DND-41 (cell line): ENCODE measurements around the gene KCNMA1.

Source experiments
- ATAC-seq: fragments of 200-7000 bp; cut with Tn5 transposase; 3 replicates; pipeline ENCODE4 v1.9.1; 2021; ENCODE audit warnings: low read depth; ENCODE audit not compliant: insufficient read depth
- DNase-seq: peaks from one replicate; pipeline ENCODE4 v3.0.0-alpha.2; 2020
- H2AFZ ChIP-seq: 2 replicates; pipeline ENCODE4 v1.6.0; 2012; ENCODE audit warnings: low read depth, low read length
- H3K27ac ChIP-seq: 2 replicates; pipeline ENCODE4 v1.5.1; 2012; ENCODE audit warnings: low read length, inconsistent platforms
- H3K27me3 ChIP-seq: fragments of 200-600 bp; sonication (generic); 2 replicates; pipeline ENCODE4 v1.6.0; 2012; ENCODE audit warnings: low read length, mild to moderate bottlenecking, inconsistent platforms; ENCODE audit not compliant: insufficient read depth, poor library complexity
- H3K36me3 ChIP-seq: 2 replicates; pipeline ENCODE4 v1.5.1; 2012; ENCODE audit warnings: low read length, inconsistent platforms; ENCODE audit not compliant: insufficient read depth
- H3K4me1 ChIP-seq: 2 replicates; pipeline ENCODE4 v1.5.1; 2012; ENCODE audit warnings: mild to moderate bottlenecking, low read length; ENCODE audit not compliant: insufficient read depth
- H3K4me2 ChIP-seq: 2 replicates; pipeline ENCODE4 v1.6.0; 2012; ENCODE audit warnings: mild to moderate bottlenecking, moderate library complexity, low read length, inconsistent platforms; ENCODE audit not compliant: insufficient read depth
- H3K4me3 ChIP-seq, 2 experiments: fragments of 200-600 bp in 1 of 2; shearing (Covaris generic) in 1 of 2; 2 replicates each; pipeline ENCODE4 v1.5.1; 2012 to 2016; ENCODE audit warnings: inconsistent platforms in 2 of 2, low read length in 2 of 2, mild to moderate bottlenecking in 2 of 2, low read depth in 1 of 2, moderate library complexity in 1 of 2
- H3K79me2 ChIP-seq: 2 replicates; pipeline ENCODE4 v1.6.0; 2012; ENCODE audit warnings: low read length, inconsistent platforms; ENCODE audit not compliant: insufficient read depth
- H3K9ac ChIP-seq: 2 replicates; pipeline ENCODE4 v1.6.0; 2012; ENCODE audit warnings: low read depth, mild to moderate bottlenecking, inconsistent platforms, low read length, moderate library complexity
- H3K9me3 ChIP-seq: 2 replicates; pipeline ENCODE4 v1.5.1; 2012; ENCODE audit warnings: low read length, moderate library complexity, mild to moderate bottlenecking, inconsistent platforms; ENCODE audit not compliant: insufficient read depth, severe bottlenecking
- H4K20me1 ChIP-seq: 2 replicates; pipeline ENCODE4 v1.6.0; 2012; ENCODE audit warnings: low read length; ENCODE audit not compliant: insufficient read depth
- CTCF ChIP-seq: IDR thresholded peaks from 2 replicates; pipeline ENCODE4 v1.5.1; 2012; ENCODE audit warnings: borderline replicate concordance, low read length, moderate library complexity, mild to moderate bottlenecking; ENCODE audit not compliant: poor library complexity, severe bottlenecking; ENCODE audit errors: extremely low read depth
- EZH2 ChIP-seq: IDR thresholded peaks from 3 replicates; pipeline ENCODE4 v1.6.1; 2012; ENCODE audit warnings: borderline replicate concordance, low read depth, mild to moderate bottlenecking, moderate library complexity, low read length, inconsistent platforms; ENCODE audit not compliant: severe bottlenecking

Gene KCNMA1

GRCh38 chr10:77433546-77433945, 204.1 kb downstream of the KCNMA1 start:
- Histone ChIP-seq H3K27me3 (peaks cover 3% of the 10 kb centered on the region), H4K20me1 (no peaks in the 10 kb centered on the region), H3K4me1 (no peaks in the 10 kb centered on the region), H2AFZ (no peak overlapping the region), H3K9ac (no peak overlapping the region), H3K27ac (no peak overlapping the region), H3K4me3 (no peak overlapping the region), H3K36me3 (no peaks in the 10 kb centered on the region), H3K9me3 (no peaks in the 10 kb centered on the region), H3K4me2 (no peak overlapping the region), H3K79me2 (no peaks in the 10 kb centered on the region)
- DNase-seq (no peak), ATAC-seq (no peak)
- TF ChIP-seq CTCF (no peak), EZH2 (no peak)

- no peak overlapping the region for H3K9ac ChIP-seq
- no peaks in the 10 kb centered on the region for H3K9me3 ChIP-seq
- H3K36me3 ChIP-seq: no peaks in the 10 kb centered on the region
- no peak overlapping the region for H3K4me3 ChIP-seq
- no peak for DNase-seq
- H3K79me2 ChIP-seq: no peaks in the 10 kb centered on the region
- no peaks in the 10 kb centered on the region for H4K20me1 ChIP-seq
- no peak overlapping the region for H3K27ac ChIP-seq
- no peak overlapping the region for H2AFZ ChIP-seq
- no peaks in the 10 kb centered on the region for H3K4me1 ChIP-seq
- TF ChIP-seq EZH2 (no peak), CTCF (no peak)
- H3K4me2 ChIP-seq: no peak overlapping the region
- no peak for ATAC-seq
- peaks cover 3% of the 10 kb centered on the region for H3K27me3 ChIP-seq
Measured at GRCh38 chr10:77431980-77432797, 205.4 kb downstream of the KCNMA1 start.

GRCh38 chr10:77431209-77431611, 206.4 kb downstream of the KCNMA1 start:
- Histone ChIP-seq H4K20me1 (no peaks in the 10 kb centered on the region), H3K79me2 (no peaks in the 10 kb centered on the region), H3K4me1 (no peaks in the 10 kb centered on the region), H3K36me3 (no peaks in the 10 kb centered on the region), H2AFZ (no peak overlapping the region), H3K27me3 (peaks cover 3% of the 10 kb centered on the region), H3K9ac (no peak overlapping the region), H3K9me3 (no peaks in the 10 kb centered on the region), H3K27ac (no peak overlapping the region), H3K4me3 (no peak overlapping the region), H3K4me2 (no peak overlapping the region)
- DNase-seq (no peak), ATAC-seq (no peak)
- TF ChIP-seq CTCF (no peak), EZH2 (no peak)
